ENCODE data around the gene PDCD1.
"Not testable (repeated sequence)": the region's sequence is repeated elsewhere in the genome, so short reads cannot be mapped to it uniquely, and the experiment has no call there.

PDCD1 gene

GRCh38 chr2:241833756-241834526 is 24.8 kb downstream of the PDCD1 start:
- not testable (repeated sequence) for DNase-seq (ENCODE audit: low read depth)

- peak; percentile 22 for DNase-seq (ENCODE audit: low read depth)
These were observed 25.5 kb downstream of the PDCD1 start for GRCh38 chr2:241833101-241833663.

- DNase-seq (ENCODE audit: low read depth): no peak
These were observed 31.3 kb downstream of the PDCD1 start for GRCh38 chr2:241827394-241827793.

DNA sequence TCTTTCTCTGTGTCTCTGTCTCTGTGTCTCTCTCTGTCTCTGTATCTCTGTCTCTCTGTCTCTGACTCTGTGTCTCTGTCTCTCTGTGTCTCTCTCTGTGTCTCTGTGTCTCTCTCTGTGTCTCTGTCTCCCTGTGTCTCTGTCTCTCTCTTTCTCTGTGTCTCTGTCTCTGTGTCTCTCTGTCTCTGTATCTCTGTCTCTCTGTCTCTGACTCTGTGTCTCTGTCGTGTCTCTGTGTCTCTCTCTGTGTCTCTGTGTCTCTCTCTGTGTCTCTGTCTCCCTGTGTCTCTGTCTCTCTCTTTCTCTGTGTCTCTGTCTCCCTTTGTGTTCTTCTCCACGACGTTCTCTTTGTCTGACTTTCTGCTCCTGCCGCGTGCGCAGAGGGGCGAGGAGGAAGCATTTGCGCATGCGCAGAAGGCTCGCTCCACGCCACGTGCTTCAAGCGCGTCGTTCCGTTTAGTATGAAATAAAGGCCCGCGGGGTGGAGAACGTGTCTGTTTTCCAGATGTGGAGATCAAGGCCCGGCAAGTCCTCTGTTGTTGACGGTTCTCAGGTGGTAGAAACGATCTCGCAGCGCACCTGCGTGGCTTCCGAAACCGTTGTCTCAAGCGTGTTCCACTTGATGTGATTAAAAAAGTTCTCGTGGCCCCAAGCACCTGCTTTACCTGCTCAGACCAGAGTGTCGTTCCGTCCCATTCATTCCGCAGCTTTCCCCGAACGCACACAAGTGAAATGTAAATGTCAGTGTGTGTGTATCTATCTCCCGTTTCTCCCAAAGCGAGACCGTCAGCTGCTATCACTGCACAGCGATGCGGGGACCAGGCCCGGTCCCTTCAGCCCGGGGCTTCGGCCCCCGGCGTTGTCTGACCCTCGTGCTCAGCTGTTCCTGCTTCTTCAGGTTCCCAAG is 34.9 kb downstream of the PDCD1 start:
- DNase-seq (ENCODE audit: low read depth): not testable (repeated sequence)

- DNase-seq (ENCODE audit: low read depth): no peak
These were observed 36.5 kb downstream of the PDCD1 start for GRCh38 chr2:241822264-241822623.

DNA sequence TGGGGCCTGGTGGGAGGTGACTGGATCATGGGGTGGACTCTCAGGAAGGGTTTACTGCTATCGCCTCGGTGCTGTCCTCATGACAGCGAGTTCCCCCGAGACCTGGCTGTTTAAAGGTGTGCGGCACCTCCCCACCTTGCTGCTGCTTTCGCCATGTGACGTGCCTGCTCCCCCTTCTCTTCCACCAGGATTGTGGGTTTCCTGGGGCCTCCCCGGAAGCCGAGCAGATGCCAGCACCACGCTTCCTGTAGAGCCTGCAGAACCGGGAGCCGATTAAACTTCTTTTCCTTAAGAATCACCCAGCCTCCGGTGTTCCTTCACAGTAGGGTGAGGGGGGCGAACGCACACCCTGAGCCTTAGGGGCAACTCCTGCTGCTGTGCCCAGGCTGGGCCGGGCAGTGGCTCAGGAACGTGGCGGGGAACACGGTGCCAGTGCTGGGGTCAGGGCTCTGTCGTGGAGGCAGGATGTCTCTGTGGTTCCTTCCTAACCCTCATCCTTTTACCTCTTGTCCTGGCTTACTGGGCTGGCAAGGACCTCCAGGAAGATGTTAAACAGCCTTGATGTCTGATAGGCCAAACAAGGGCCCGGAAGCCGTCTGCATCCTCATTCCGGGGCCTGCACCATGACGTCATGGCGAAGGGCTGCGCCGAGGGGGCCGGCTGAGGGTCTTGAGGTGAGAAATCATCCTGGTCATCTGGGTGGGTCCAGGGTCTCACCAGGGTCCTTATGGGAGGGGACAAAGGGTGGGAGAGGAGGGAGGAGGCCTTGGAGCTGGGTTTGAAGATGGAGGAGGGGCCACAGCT is 37.0 kb downstream of the PDCD1 start:
- DNase-seq (ENCODE audit: low read depth): no peak

DNA sequence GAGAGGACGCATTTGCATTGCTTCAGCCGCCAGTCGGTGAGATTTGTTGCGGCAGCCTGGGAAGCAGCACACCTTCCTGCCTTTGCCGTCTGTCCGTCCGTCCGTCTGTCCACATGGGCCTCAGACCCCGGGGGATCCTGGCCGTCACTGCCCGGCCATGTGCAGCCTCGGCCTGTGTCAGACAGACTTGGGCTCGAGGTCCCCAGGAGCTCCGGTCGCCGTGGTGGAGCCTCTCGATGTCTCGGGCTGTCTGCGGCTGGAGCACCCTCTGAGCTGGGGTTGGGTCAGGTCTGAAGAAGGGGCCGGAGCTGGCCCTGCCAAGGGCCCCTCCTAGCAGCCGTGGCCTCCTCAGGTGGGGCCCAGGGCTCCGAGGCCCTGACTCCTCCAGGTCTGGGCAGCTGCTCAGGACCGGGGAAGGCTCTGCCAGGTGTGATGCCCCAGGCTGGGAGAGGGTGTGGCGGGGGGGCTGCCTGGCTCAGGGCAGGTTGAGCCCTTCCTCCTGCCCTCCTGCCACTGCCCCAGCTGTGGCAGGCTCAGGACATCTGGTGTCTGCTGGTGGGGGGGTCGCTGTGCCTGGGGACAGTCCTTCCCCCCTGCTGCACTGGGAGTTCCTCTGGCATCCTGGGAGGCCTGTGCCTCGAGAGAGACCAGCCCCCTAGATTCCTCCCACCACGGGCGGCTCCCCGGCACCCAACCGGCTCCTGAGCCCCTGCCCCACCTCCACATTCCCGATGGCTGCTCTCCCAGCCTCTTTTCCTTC is 37.9 kb downstream of the PDCD1 start:
- no peak for DNase-seq (ENCODE audit: low read depth)

GRCh38 chr2:241819947-241820624 is 38.6 kb downstream of the PDCD1 start:
- not testable (repeated sequence) for DNase-seq (ENCODE audit: low read depth)

- DNase-seq (ENCODE audit: low read depth): no peak
These were observed 39.8 kb downstream of the PDCD1 start for GRCh38 chr2:241818943-241819270.

- no peak for DNase-seq (ENCODE audit: low read depth)
These were observed 40.3 kb downstream of the PDCD1 start for GRCh38 chr2:241818229-241818942.

GRCh38 chr2:241817821-241818215 is 40.9 kb downstream of the PDCD1 start:
- not testable (repeated sequence) for DNase-seq (ENCODE audit: low read depth)

DNA sequence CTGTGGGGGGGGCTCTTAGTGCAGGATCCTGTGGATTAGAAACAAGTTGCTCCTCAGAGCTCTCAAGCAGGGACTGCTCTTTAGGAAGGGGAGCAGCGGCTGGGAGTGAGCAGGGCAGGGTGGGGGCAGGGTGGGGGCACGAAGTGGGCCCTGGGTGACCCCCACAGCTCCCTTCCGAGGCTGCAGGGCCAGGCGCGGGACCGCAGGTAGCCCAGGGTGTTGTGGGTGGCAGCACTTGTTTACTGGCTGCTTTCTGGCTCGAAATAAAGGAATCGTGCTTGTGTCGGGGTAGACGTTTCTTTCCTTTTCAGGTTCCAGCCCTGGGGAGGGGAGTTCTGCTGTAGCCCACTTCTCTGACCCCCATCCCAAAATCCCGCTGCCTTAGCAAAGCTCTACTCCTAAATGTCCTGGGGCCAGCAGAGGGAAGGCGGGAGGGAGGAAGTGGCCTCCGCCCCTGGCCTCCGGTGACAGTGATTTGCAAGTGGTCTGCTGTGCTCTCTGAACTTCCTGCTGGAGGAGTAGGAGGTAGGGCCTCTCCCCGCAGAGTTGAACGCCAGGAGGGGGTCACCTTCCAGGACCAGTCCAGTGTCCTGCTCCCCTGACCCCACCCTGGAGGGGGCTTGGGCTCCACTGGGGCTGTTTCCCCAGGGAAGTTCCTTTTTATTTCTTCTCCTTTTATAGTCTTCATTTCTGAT is 41.4 kb downstream of the PDCD1 start:
- DNase-seq (ENCODE audit: low read depth): no peak

DNA sequence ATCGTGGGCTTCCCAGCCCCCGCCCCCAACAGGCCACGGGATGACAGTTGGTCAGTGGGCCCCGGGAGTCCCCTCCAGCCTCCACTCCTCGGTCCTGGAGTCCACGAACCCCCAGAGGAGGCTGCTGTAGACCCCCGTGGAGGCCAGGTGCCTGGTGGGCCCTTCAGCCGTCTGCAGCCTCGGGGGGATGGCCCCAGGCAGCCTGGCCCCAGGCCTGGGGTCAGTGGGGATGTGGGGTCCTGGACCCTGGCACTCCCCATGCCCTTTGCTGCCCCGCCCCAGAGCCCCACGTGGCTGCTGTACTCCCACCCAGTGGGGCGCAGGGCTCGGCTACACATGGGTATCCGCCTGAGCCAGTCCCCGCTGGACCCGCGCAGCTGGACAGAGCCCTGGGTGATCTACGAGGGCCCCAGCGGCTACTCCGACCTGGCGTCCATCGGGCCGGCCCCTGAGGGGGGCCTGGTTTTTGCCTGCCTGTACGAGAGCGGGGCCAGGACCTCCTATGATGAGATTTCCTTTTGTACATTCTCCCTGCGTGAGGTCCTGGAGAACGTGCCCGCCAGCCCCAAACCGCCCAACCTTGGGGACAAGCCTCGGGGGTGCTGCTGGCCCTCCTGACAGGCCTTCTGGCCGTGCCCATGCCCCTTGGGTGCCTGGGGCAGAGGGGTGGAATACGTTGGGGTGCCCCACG is 42.1 kb downstream of the PDCD1 start:
- no peak for DNase-seq (ENCODE audit: low read depth)

- no peak for DNase-seq (ENCODE audit: low read depth)
These were observed 42.9 kb downstream of the PDCD1 start for GRCh38 chr2:241815477-241816430.

GRCh38 chr2:241814643-241815476 is 43.8 kb downstream of the PDCD1 start:
- no peak for DNase-seq (ENCODE audit: low read depth)

GRCh38 chr2:241814393-241814642 is 44.4 kb downstream of the PDCD1 start:
- DNase-seq (ENCODE audit: low read depth): no peak

All from fibroblast of the conjunctiva (primary cell).